ENCODE data around the gene TRAM2. TPM values are rescaled to one million over a fixed set of nuclear protein-coding genes. Genes with fewer than 3 reads are reported as not detected.

Gene TRAM2
- 51.6 and 58.5 TPM in 2 replicates for total RNA-seq (2014; rRNA removed; shearing (Covaris generic))
- 47.8 and 54.4 TPM in 2 replicates for polyA plus RNA-seq (2015; cell fraction: cytosol; rRNA removed)
- 67.6 and 76.5 TPM in 2 replicates for polyA plus RNA-seq (2015; cell fraction: nucleus; rRNA removed)

- peak; percentile 73 for DNase-seq (ENCODE audit: low read depth)
Measured at GRCh38 chr6:52577022-52577777, at the start of gene TRAM2. TSS of gene TRAM2 (minus strand) at chr6:52577060. CDS start at chr6:52576915, 145 bp downstream.

GRCh38 chr6:52622810-52623209, 46.0 kb upstream of the TRAM2 start:
- DNase-seq (ENCODE audit: low read depth), result no peak

GRCh38 chr6:52621631-52622030, 44.8 kb upstream of the TRAM2 start:
- DNase-seq (ENCODE audit: low read depth), result no peak

- no peak for DNase-seq (ENCODE audit: low read depth)
Measured at GRCh38 chr6:52620906-52621190, 44.0 kb upstream of the TRAM2 start.

GRCh38 chr6:52620055-52620905, 43.4 kb upstream of the TRAM2 start:
- no peak for DNase-seq (ENCODE audit: low read depth)

- no peak for DNase-seq (ENCODE audit: low read depth)
Measured at GRCh38 chr6:52617087-52617486, 40.2 kb upstream of the TRAM2 start.

GRCh38 chr6:52616059-52616690, 39.3 kb upstream of the TRAM2 start:
- no peak for DNase-seq (ENCODE audit: low read depth)

- DNase-seq (ENCODE audit: low read depth), result peak; percentile 41
Measured at GRCh38 chr6:52612336-52613054, 35.6 kb upstream of the TRAM2 start.

- DNase-seq (ENCODE audit: low read depth), result no peak
Measured at GRCh38 chr6:52611833-52612232, 35.0 kb upstream of the TRAM2 start.

- DNase-seq (ENCODE audit: low read depth), result peak; percentile 70
Measured at GRCh38 chr6:52610745-52611355, 34.0 kb upstream of the TRAM2 start.

- DNase-seq (ENCODE audit: low read depth), result no peak
Measured at GRCh38 chr6:52610011-52610410, 33.2 kb upstream of the TRAM2 start.

GRCh38 chr6:52605610-52606185, 28.8 kb upstream of the TRAM2 start:
- DNase-seq (ENCODE audit: low read depth), result no peak

GRCh38 chr6:52603000-52603795, 26.3 kb upstream of the TRAM2 start:
- DNase-seq (ENCODE audit: low read depth), result peak; percentile 88

- no peak for DNase-seq (ENCODE audit: low read depth)
Measured at GRCh38 chr6:52598824-52599190, 21.9 kb upstream of the TRAM2 start.

GRCh38 chr6:52598123-52598823, 21.4 kb upstream of the TRAM2 start:
- peak; percentile 59 for DNase-seq (ENCODE audit: low read depth)

- DNase-seq (ENCODE audit: low read depth), result no peak
Measured at GRCh38 chr6:52597738-52598122, 20.9 kb upstream of the TRAM2 start.

GRCh38 chr6:52596371-52597028, 19.6 kb upstream of the TRAM2 start:
- no peak for DNase-seq (ENCODE audit: low read depth)

GRCh38 chr6:52595796-52596130, 18.9 kb upstream of the TRAM2 start:
- no peak for DNase-seq (ENCODE audit: low read depth)
